Astrocyte (in vitro differentiated cells and primary cell): ENCODE results near the gene ETFB. TPM values are rescaled to one million over a fixed set of nuclear protein-coding genes. Genes with fewer than 3 reads are reported as not detected.
A peak's percentile ranks its signal among the peaks of the same experiment; 100 is the strongest.

Source experiments
- DNase-seq: peaks from one replicate; pipeline ENCODE4 v3.0.0-alpha.2; 2010; ENCODE audit warnings: low read depth
- FAIRE-seq: peaks from 2 replicates; lab custom pipeline; 2011; peaks lifted over from hg19 to GRCh38; lab: Jason Lieb, UNC
- H2AFZ ChIP-seq: 2 replicates; pipeline ENCODE4 v1.6.0; 2012; ENCODE audit warnings: low read depth, low read length, inconsistent platforms
- H3K27ac ChIP-seq: 2 replicates; pipeline ENCODE4 v1.5.1; 2011; ENCODE audit warnings: low read depth, low read length, inconsistent platforms
- H3K27me3 ChIP-seq: 2 replicates; pipeline ENCODE4 v1.6.0; 2011; ENCODE audit warnings: low read length, inconsistent platforms; ENCODE audit not compliant: insufficient read depth
- H3K36me3 ChIP-seq: 2 replicates; pipeline ENCODE4 v1.5.1; 2011; ENCODE audit warnings: low read length, inconsistent platforms; ENCODE audit not compliant: insufficient read depth
- H3K4me1 ChIP-seq: 2 replicates; pipeline ENCODE4 v1.5.1; 2011; ENCODE audit warnings: low read length, inconsistent platforms; ENCODE audit not compliant: insufficient read depth
- H3K4me2 ChIP-seq: 2 replicates; pipeline ENCODE4 v1.6.0; 2012; ENCODE audit warnings: low read length, inconsistent platforms
- H3K4me3 ChIP-seq: 2 replicates; pipeline ENCODE4 v1.5.1; 2011; ENCODE audit warnings: low read depth, mild to moderate bottlenecking, low read length, inconsistent platforms; ENCODE audit not compliant: insufficient read depth
- H3K79me2 ChIP-seq: 2 replicates; pipeline ENCODE4 v1.6.0; 2012; ENCODE audit warnings: mild to moderate bottlenecking, low read length, inconsistent platforms; ENCODE audit not compliant: insufficient read depth
- H3K9ac ChIP-seq: 2 replicates; pipeline ENCODE4 v1.6.0; 2012; ENCODE audit warnings: mild to moderate bottlenecking, low read length, inconsistent platforms
- H3K9me3 ChIP-seq: 2 replicates; pipeline ENCODE4 v1.5.1; 2012; ENCODE audit warnings: low read depth, mild to moderate bottlenecking, low read length, inconsistent platforms; ENCODE audit not compliant: insufficient read depth
- H4K20me1 ChIP-seq: 2 replicates; pipeline ENCODE4 v1.6.0; 2012; ENCODE audit warnings: low read length, inconsistent platforms; ENCODE audit not compliant: insufficient read depth
- H3K27ac Mint-ChIP-seq: one replicate; pipeline ENCODE4 v1.8.0; 2021; ENCODE audit warnings: mild to moderate bottlenecking, mixed read lengths; ENCODE audit not compliant: unreplicated experiment
- H3K27me3 Mint-ChIP-seq: one replicate; pipeline ENCODE4 v1.8.0; 2021; ENCODE audit warnings: low read depth, mixed read lengths; ENCODE audit not compliant: unreplicated experiment
- H3K36me3 Mint-ChIP-seq: one replicate; pipeline ENCODE4 v1.8.0; 2021; ENCODE audit warnings: low read depth, mixed read lengths; ENCODE audit not compliant: unreplicated experiment
- H3K4me1 Mint-ChIP-seq: one replicate; pipeline ENCODE4 v1.8.0; 2021; ENCODE audit warnings: low read depth, mixed read lengths; ENCODE audit not compliant: unreplicated experiment
- H3K4me3 Mint-ChIP-seq: one replicate; pipeline ENCODE4 v1.8.0; 2021; ENCODE audit warnings: mild to moderate bottlenecking, moderate library complexity, mixed read lengths; ENCODE audit not compliant: unreplicated experiment
- H3K9me3 Mint-ChIP-seq: one replicate; pipeline ENCODE4 v1.8.0; 2021; ENCODE audit warnings: mild to moderate bottlenecking, mixed read lengths; ENCODE audit not compliant: unreplicated experiment
- CTCF ChIP-seq: IDR thresholded peaks from 2 replicates; pipeline ENCODE4 v1.5.1; 2011; ENCODE audit warnings: low read depth, mild to moderate bottlenecking, inconsistent platforms, low read length, moderate library complexity; ENCODE audit not compliant: insufficient read depth
- EZH2 ChIP-seq: IDR thresholded peaks from 2 replicates; pipeline ENCODE4 v1.6.1; 2012; ENCODE audit warnings: mild to moderate bottlenecking, low read length, inconsistent platforms; ENCODE audit not compliant: insufficient read depth
- total RNA-seq: library from RNA; stranded (reverse); gene quantifications from 2 replicates; pipeline ENCODE4 v1.2.1, GENCODE V29; 2021

ETFB gene
- total RNA-seq, 1 donor from 2014 or later: 64.3 TPM

GRCh38 chr19:51368366-51369282 is 2.4 kb upstream of the ETFB start, which contains the start of gene CLDND2:
CLDND2 (minus strand) TSS chr19:51369003; CDS start chr19:51368577, 426 bp downstream.
- H3K36me3 Mint-ChIP-seq: peaks cover 2% of the 10 kb centered on the region
- H3K4me1 Mint-ChIP-seq: peaks cover 16% of the 10 kb centered on the region
- H3K4me3 Mint-ChIP-seq: peak within 1 kb of the TSS; percentile 91
- TF ChIP-seq CTCF (no peak), EZH2 (no peak)
- H3K27me3 ChIP-seq: no peaks in the 10 kb centered on the region
- H3K4me1 ChIP-seq: peaks cover 19% of the 10 kb centered on the region
- peak within 1 kb of the TSS; percentile 68 for H3K4me3 ChIP-seq
- no peaks in the 10 kb centered on the region for H3K9me3 ChIP-seq
- peaks cover 19% of the 10 kb centered on the region for H3K79me2 ChIP-seq
- peak within 1 kb of the TSS; percentile 82 for H3K9ac ChIP-seq
- peak within 1 kb of the TSS; percentile 72 for H3K27ac ChIP-seq
- no peaks in the 10 kb centered on the region for H3K36me3 ChIP-seq
- no peaks in the 10 kb centered on the region for H4K20me1 ChIP-seq
- H3K4me2 ChIP-seq: peak within 1 kb of the TSS; percentile 98
- H3K9me3 Mint-ChIP-seq: peaks cover 2% of the 10 kb centered on the region
- DNase-seq: no peak
- peak within 1 kb of the TSS; percentile 92 for H3K27ac Mint-ChIP-seq
- peaks cover 1% of the 10 kb centered on the region for H3K27me3 Mint-ChIP-seq
- H2AFZ ChIP-seq: peak within 1 kb of the TSS; percentile 99
- FAIRE-seq: no peak

- H3K4me2 ChIP-seq: peak overlapping the region; percentile 98
- Mint-ChIP-seq H3K27ac (peak overlapping the region; percentile 85), H3K9me3 (peaks cover 2% of the 10 kb centered on the region), H3K27me3 (no peaks in the 10 kb centered on the region), H3K36me3 (peaks cover 2% of the 10 kb centered on the region), H3K4me1 (peaks cover 20% of the 10 kb centered on the region), H3K4me3 (peak overlapping the region; percentile 91)
- DNase-seq (peak; percentile 94), FAIRE-seq (no peak)
- no peak for TF ChIP-seq EZH2
- no peak for TF ChIP-seq CTCF
- H3K27ac ChIP-seq: peak overlapping the region; percentile 72
- H3K4me1 ChIP-seq: peaks cover 24% of the 10 kb centered on the region
- H3K27me3 ChIP-seq: no peaks in the 10 kb centered on the region
- peak overlapping the region; percentile 92 for H3K9ac ChIP-seq
- no peaks in the 10 kb centered on the region for H3K36me3 ChIP-seq
- H4K20me1 ChIP-seq: no peaks in the 10 kb centered on the region
- peak overlapping the region; percentile 73 for H3K4me3 ChIP-seq
- peaks cover 20% of the 10 kb centered on the region for H3K79me2 ChIP-seq
- H3K9me3 ChIP-seq: no peaks in the 10 kb centered on the region
- H2AFZ ChIP-seq: peak overlapping the region; percentile 99
Observed at GRCh38 chr19:51367565-51368365, 1.6 kb upstream of the ETFB start.
